Head of caudate nucleus (tissue), 42 donors: Measurements from ENCODE around the gene CNTLN.

ENCODE experiments used
- DNase-seq, 42 donors: peaks; one replicate each; pipeline versions ENCODE4 v3.0.0 to v3.0.0-alpha.2; 2020 to 2021; ENCODE audit warnings: mixed read lengths in 7 of 42
- intact Hi-C: fragments of 100-400 bp; cut with DNase I; formaldehyde crosslinking; loops from one replicate; pipeline ENCODE4 v1.15.0; 2022

The CNTLN gene

GRCh38 chr9:17528859-17529258, 394.0 kb downstream of the CNTLN start:
- intact Hi-C loops = loop anchor here (10.0 kb wide), 1 partner anchor 686 kb away; no protein-coding TSS in a partner anchor

DNA sequence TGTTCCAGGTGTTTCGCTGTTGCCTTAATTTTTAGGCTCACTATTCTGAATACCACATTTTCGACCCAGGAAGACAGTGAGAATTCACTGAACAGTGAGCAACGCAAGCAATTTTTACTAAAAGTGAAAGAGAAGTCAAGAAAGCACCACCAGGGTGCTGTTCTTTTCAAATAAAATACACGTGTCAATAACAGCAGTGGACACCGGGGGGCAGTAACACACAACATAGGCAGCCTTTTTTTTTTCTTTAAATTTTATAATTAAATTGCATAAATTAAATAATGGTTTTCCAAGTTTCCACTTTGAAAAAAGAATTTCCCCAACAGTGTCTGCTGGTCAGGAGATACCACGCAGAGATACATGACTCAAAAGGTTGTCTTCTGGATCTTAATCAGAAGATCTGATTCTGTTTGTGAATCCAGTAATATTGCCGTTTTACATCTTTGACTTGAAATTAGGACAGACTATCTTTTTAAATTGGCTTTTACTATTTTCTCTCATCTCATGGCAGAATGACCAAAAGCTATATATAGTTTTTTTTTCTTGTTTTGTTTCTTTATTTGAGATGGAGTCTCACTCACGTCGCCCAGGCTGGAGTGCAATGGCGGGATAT, 396.9 kb downstream of the CNTLN start:
- intact Hi-C loops = loop anchor here (10.0 kb wide), 1 partner anchor 263 kb away; no protein-coding TSS in a partner anchor
- peak in 37 of 42 donors; percentile 12 to 76 (median 46) for DNase-seq

More at GRCh38 chr9:17528859-17529258, 394.0 kb downstream of the CNTLN start:
- no peak for DNase-seq

GRCh38 chr9:17532461-17532860, 397.6 kb downstream of the CNTLN start:
- intact Hi-C loops = loop anchor here (10.0 kb wide), 1 partner anchor 262 kb away; no protein-coding TSS in a partner anchor
- DNase-seq = no peak

DNA sequence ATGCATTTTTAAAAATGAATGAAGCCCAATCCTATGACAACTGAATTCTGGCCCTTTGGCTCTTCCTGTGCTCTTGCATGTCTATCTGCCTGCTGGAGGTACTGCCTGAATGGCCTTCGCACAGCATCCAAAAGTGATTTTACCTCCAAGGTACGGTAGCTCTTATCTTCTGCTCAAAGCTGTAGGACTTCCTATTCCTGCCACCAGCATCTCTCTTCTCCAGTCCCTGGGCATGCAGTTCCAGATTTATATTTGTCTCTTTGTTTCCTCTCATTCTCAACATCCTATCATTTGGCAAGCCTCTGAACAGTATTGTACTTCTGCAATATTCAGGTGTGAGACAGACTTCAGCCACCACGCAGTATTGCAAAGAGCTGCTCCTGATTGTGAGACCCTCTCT, 400.3 kb downstream of the CNTLN start:
- intact Hi-C loops = loop anchor here (10.0 kb wide), 1 partner anchor 260 kb away; no protein-coding TSS in a partner anchor
- DNase-seq = no peak

DNA sequence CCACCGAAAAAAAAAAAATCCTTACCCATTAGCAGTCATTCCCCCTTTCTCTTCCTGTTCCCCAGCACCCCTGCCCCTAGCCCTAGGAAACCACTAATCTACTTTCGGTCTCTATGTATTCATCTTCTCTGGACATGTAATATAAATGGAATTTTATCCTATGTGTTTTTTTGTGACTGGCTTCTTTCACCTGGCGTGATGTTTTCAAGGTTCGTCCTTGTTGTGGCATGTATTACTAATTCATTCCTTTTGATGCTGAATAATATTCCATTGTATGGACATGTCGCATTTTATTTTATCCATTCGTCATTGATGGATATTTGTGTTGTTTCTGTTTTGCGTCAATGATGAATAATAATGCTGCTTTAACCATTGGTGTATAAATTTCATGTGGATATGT, 401.2 kb downstream of the CNTLN start:
- intact Hi-C loops = loop anchor here (10.0 kb wide), 1 partner anchor 259 kb away; no protein-coding TSS in a partner anchor
- no peak for DNase-seq

DNA sequence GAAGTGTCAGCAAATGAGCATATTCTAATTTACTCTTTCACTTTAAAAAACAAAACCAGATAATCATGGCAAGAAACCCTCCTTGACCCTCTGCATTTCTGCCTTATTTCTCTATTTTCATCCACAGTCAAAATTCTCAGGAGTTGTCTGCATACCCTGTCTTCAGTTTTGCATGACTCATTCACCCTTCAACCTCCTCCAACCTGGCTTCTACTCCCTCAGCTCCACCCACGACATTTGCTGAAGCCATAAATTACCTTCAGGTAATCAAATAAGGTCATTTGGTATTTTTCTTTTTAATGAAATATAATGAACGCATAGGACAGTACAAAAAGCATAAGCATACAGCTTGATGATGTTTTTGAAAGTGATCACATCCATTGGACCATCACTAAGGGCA, 416.2 kb downstream of the CNTLN start:
- DNase-seq = peak in 9 of 42 donors; percentile 7 to 53 (median 18)
- intact Hi-C loops = no loop called here
